RPMI8226 (cell line): ENCODE data around the gene ZNF717.
"Not testable (repeated sequence)": the region's sequence is repeated elsewhere in the genome, so short reads cannot be mapped to it uniquely, and the experiment has no call there.

ENCODE experiments used
- DNase-seq: peaks from one replicate; pipeline ENCODE4 v3.0.0-alpha.2; 2015

ZNF717 gene

GRCh38 chr3:75785081-75785755 is at the start of gene ZNF717:
Gene ZNF717 (minus strand): TSS chr3:75785549. CDS start chr3:75783362, 2,187 bp downstream.
- DNase-seq = peak; percentile 86

- DNase-seq = not testable (repeated sequence)
Observed at GRCh38 chr3:75831076-75831475, 45.7 kb upstream of the ZNF717 start.

- DNase-seq = not testable (repeated sequence)
Observed at GRCh38 chr3:75818019-75818418, 32.7 kb upstream of the ZNF717 start.

GRCh38 chr3:75816287-75817180 is 31.2 kb upstream of the ZNF717 start:
- DNase-seq = not testable (repeated sequence)

- DNase-seq = no peak
Observed at GRCh38 chr3:75814797-75815196, 29.4 kb upstream of the ZNF717 start.

GRCh38 chr3:75782506-75782905 is 2.8 kb downstream of the ZNF717 start:
- DNase-seq = no peak

GRCh38 chr3:75781079-75781745 is 4.1 kb downstream of the ZNF717 start:
- DNase-seq = no peak

GRCh38 chr3:75777742-75778141 is 7.6 kb downstream of the ZNF717 start:
- DNase-seq = not testable (repeated sequence)

GRCh38 chr3:75771631-75772030 is 13.7 kb downstream of the ZNF717 start:
- DNase-seq = not testable (repeated sequence)

- DNase-seq = no peak
Observed at GRCh38 chr3:75768303-75769017, 16.9 kb downstream of the ZNF717 start.

GRCh38 chr3:75737831-75738493 is 47.4 kb downstream of the ZNF717 start:
- no peak for DNase-seq

GRCh38 chr3:75727985-75728384 is 57.4 kb downstream of the ZNF717 start:
- DNase-seq = no peak

GRCh38 chr3:75692061-75692460 is 93.3 kb downstream of the ZNF717 start:
- DNase-seq = no peak

GRCh38 chr3:75687323-75687722 is 98.0 kb downstream of the ZNF717 start:
- DNase-seq = no peak
